Uterus (tissue), 2 donors: ENCODE results near the gene PCDH9.

ENCODE experiments used
- CTCF ChIP-seq, 4 experiments: fragments of 200-600 bp in 2 of 4; fragments of 450-650 bp in 2 of 4; sonication (generic) in 2 of 4; IDR thresholded peaks; one replicate each; pipeline ENCODE4 v1.5.1; 2016 to 2019; ENCODE audit warnings: antibody characterized with exemption in 4 of 4, mild to moderate bottlenecking in 2 of 4, moderate library complexity in 1 of 4
- POLR2A ChIP-seq, 2 donors: fragments of 450-650 bp; IDR thresholded peaks; one replicate each; pipeline ENCODE4 v1.6.1; 2016; ENCODE audit warnings: antibody characterized with exemption in 2 of 2, mild to moderate bottlenecking in 1 of 2, moderate library complexity in 1 of 2

GRCh38 chr13:66335626-66336025 lies 894.5 kb downstream of the PCDH9 start:
- TF ChIP-seq POLR2A (IDR thresholded peaks at IDR 0.05) (no peak), CTCF (IDR thresholded peaks at IDR 0.05) (no peak)
